Measurements from ENCODE around the gene CANX.

Gene CANX

GRCh38 chr5:179762781-179763176 is 64.0 kb downstream of the CANX start:
- H3K9ac ChIP-seq (ENCODE audit: low read depth, low read length), result peak overlapping the region; percentile 32

GRCh38 chr5:179763215-179763945 is 64.6 kb downstream of the CANX start:
- Histone ChIP-seq H3K27me3 (ENCODE audit: control insufficient read depth, insufficient read depth, low read length) (no peaks in the 10 kb centered on the region), H3K4me2 (ENCODE audit: low read length) (peak overlapping the region; percentile 71), H3K9me3 (replicated peaks; ENCODE audit: low read length) (no peaks in the 10 kb centered on the region), H3K4me3 (ENCODE audit: low read length) (peak overlapping the region; percentile 3), H3K4me1 (ENCODE audit: control insufficient read depth, insufficient read depth, low read length) (peaks cover 59% of the 10 kb centered on the region), H3K36me3 (ENCODE audit: insufficient read depth, low read length) (peaks cover 24% of the 10 kb centered on the region), H3K9ac (ENCODE audit: low read depth, low read length) (peak overlapping the region; percentile 32)

More at GRCh38 chr5:179762781-179763176, 64.0 kb downstream of the CANX start:
- peaks cover 21% of the 10 kb centered on the region for H3K36me3 ChIP-seq (ENCODE audit: insufficient read depth, low read length)
- no peaks in the 10 kb centered on the region for H3K9me3 ChIP-seq (replicated peaks; ENCODE audit: low read length)
- H3K4me3 ChIP-seq (ENCODE audit: low read length), result peak overlapping the region; percentile 3
- H3K27me3 ChIP-seq (ENCODE audit: control insufficient read depth, insufficient read depth, low read length), result no peaks in the 10 kb centered on the region
- peaks cover 59% of the 10 kb centered on the region for H3K4me1 ChIP-seq (ENCODE audit: control insufficient read depth, insufficient read depth, low read length)
- peak overlapping the region; percentile 71 for H3K4me2 ChIP-seq (ENCODE audit: low read length)

DNA sequence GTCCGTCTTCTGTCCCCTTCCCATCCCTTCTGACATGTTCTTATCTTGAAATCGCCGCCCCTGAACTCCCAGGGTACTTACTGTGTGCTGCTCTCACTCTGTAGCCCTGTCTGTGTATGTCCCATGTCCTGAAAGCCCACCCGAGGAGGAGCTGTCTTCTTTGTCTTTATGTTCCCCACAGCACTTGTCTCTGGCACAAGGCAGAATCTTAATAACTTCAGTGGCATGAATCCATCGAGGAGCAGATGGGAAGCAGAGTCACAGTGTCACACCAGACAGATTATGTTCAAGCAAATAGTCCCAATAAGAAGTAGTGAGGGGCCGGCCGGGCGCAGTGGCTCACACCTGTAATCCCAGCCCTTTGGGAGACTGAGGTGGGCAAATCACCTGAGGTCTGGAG is 65.3 kb downstream of the CANX start:
- Histone ChIP-seq H3K9me3 (replicated peaks; ENCODE audit: low read length) (no peaks in the 10 kb centered on the region), H3K4me3 (ENCODE audit: low read length) (no peak overlapping the region), H3K36me3 (ENCODE audit: insufficient read depth, low read length) (peaks cover 31% of the 10 kb centered on the region), H3K27me3 (ENCODE audit: control insufficient read depth, insufficient read depth, low read length) (no peaks in the 10 kb centered on the region), H3K9ac (ENCODE audit: low read depth, low read length) (peak overlapping the region; percentile 11), H3K4me1 (ENCODE audit: control insufficient read depth, insufficient read depth, low read length) (peaks cover 59% of the 10 kb centered on the region), H3K4me2 (ENCODE audit: low read length) (peak overlapping the region; percentile 71)

DNA sequence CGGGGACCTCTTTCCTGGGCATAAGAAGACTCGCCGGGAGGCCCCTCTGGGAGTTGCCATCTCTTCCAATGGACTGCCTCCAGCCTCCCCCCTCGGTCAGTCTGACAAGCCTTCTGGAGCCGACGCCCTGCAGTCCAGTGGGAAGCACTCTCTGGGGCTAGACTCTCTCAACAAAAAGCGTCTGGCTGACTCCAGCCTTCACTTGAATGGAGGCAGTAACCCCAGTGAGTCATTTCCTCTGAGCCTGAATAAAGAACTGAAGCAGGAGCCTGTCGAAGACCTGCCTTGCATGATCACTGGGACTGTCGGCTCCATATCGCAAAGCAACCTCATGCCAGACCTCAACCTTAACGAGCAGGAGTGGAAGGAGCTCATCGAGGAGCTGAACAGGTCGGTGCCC is 66.6 kb downstream of the CANX start:
- Histone ChIP-seq H3K4me3 (ENCODE audit: low read length) (peak overlapping the region; percentile 14), H3K27me3 (ENCODE audit: control insufficient read depth, insufficient read depth, low read length) (no peaks in the 10 kb centered on the region), H3K4me2 (ENCODE audit: low read length) (peak overlapping the region; percentile 42), H3K36me3 (ENCODE audit: insufficient read depth, low read length) (peaks cover 36% of the 10 kb centered on the region), H3K4me1 (ENCODE audit: control insufficient read depth, insufficient read depth, low read length) (peaks cover 51% of the 10 kb centered on the region), H3K9me3 (replicated peaks; ENCODE audit: low read length) (no peaks in the 10 kb centered on the region), H3K9ac (ENCODE audit: low read depth, low read length) (peak overlapping the region; percentile 43)

DNA sequence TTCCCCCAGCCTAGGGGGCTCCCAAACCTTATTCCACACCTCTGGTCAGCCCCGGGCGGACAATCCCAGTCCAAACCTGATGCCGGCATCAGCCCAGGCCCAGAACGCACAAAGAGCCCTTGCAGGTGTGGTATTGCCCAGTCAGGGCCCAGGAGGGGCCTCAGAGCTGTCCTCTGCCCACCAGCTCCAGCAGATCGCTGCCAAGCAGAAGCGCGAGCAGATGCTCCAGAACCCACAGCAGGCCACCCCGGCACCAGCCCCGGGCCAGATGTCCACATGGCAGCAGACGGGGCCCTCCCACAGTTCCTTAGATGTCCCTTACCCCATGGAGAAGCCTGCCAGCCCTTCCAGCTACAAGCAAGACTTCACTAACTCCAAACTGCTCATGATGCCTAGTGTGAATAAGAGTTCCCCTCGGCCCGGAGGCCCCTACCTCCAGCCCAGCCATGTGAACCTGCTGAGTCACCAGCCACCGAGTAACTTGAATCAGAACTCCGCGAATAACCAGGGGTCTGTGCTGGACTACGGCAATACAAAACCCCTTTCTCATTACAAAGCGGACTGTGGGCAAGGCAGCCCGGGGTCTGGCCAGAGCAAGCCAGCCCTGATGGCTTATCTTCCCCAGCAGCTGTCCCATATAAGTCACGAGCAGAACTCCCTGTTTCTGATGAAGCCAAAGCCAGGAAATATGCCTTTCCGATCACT is 67.4 kb downstream of the CANX start:
- Histone ChIP-seq H3K9ac (ENCODE audit: low read depth, low read length) (peak overlapping the region; percentile 43), H3K36me3 (ENCODE audit: insufficient read depth, low read length) (peaks cover 44% of the 10 kb centered on the region), H3K27me3 (ENCODE audit: control insufficient read depth, insufficient read depth, low read length) (no peaks in the 10 kb centered on the region), H3K9me3 (replicated peaks; ENCODE audit: low read length) (no peaks in the 10 kb centered on the region), H3K4me2 (ENCODE audit: low read length) (peak overlapping the region; percentile 42), H3K4me3 (ENCODE audit: low read length) (peak overlapping the region; percentile 14), H3K4me1 (ENCODE audit: control insufficient read depth, insufficient read depth, low read length) (peaks cover 51% of the 10 kb centered on the region)

- peak overlapping the region; percentile 42 for H3K4me2 ChIP-seq (ENCODE audit: low read length)
- H3K4me3 ChIP-seq (ENCODE audit: low read length), result no peak overlapping the region
- H3K4me1 ChIP-seq (ENCODE audit: control insufficient read depth, insufficient read depth, low read length), result peaks cover 48% of the 10 kb centered on the region
- H3K27me3 ChIP-seq (ENCODE audit: control insufficient read depth, insufficient read depth, low read length), result no peaks in the 10 kb centered on the region
- H3K9ac ChIP-seq (ENCODE audit: low read depth, low read length), result peak overlapping the region; percentile 43
- peaks cover 51% of the 10 kb centered on the region for H3K36me3 ChIP-seq (ENCODE audit: insufficient read depth, low read length)
- no peaks in the 10 kb centered on the region for H3K9me3 ChIP-seq (replicated peaks; ENCODE audit: low read length)
These were observed 68.1 kb downstream of the CANX start for GRCh38 chr5:179766726-179767455.

DNA sequence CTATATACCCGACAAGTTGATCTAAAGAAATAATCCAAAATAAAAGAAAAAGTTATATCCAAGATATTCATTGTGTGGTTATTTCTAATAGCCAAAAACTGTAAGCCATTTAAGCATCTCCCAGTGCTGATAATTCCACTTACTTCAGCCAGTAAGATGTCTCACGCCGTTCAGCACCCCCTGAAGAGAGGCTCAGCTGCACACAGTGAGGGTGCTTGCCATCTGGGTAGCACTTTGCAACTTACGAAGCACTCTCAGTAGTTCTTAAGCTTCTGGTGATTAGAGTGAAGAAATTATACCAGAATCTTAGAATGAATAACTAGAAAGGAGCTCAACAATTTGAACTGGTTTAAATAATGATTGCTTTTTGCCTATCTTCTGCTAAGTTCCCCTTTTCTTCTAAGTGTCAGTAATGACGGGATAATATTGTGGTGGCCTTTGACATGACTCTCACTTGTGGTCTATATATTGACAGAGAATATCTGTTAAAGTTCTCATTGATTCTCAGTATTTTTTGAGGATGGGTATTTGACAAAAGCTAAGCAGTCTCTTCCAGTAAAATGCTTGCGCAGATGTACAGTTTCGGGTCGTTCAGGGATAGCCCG is 68.8 kb downstream of the CANX start:
- H3K4me3 ChIP-seq (ENCODE audit: low read length), result no peak overlapping the region
- no peak overlapping the region for H3K9ac ChIP-seq (ENCODE audit: low read depth, low read length)
- no peak overlapping the region for H3K4me2 ChIP-seq (ENCODE audit: low read length)
- no peaks in the 10 kb centered on the region for H3K27me3 ChIP-seq (ENCODE audit: control insufficient read depth, insufficient read depth, low read length)
- peaks cover 41% of the 10 kb centered on the region for H3K4me1 ChIP-seq (ENCODE audit: control insufficient read depth, insufficient read depth, low read length)
- H3K9me3 ChIP-seq (replicated peaks; ENCODE audit: low read length), result no peaks in the 10 kb centered on the region
- peaks cover 57% of the 10 kb centered on the region for H3K36me3 ChIP-seq (ENCODE audit: insufficient read depth, low read length)

DNA sequence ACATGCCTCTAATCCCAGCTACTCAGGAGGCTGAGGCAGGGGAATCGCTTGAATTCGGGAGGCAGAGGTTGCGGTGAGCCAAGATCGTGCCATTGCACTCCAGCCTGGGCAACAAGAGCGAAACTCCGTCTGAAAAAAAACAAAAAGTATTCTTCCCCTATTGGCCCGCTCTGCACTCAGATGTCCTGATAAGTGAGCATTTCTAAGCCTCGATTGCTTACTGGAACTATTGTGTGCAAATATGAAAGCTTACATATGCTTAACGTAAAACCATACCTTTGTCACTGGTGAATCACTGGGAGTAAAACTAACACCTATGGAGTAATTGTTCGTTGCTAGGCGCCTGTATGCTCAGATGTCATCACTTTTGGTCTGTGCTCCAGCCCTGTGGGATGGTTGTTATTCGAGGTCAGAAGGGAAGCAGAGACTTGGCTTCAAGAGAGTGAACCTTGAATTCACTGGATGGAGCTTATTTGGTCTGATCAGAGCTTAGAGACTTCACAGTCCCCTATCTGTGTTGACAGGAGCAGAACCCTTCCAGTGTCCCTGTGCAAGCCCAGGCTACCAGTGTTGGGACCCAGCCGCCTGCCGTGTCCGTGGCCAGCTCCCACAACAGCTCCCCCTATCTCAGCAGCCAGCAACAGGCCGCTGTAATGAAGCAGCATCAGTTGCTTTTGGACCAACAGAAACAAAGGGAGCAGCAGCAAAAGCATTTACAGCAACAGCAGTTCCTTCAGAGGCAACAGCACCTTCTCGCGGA is 69.7 kb downstream of the CANX start:
- peaks cover 63% of the 10 kb centered on the region for H3K36me3 ChIP-seq (ENCODE audit: insufficient read depth, low read length)
- H3K9ac ChIP-seq (ENCODE audit: low read depth, low read length), result no peak overlapping the region
- H3K4me2 ChIP-seq (ENCODE audit: low read length), result no peak overlapping the region
- H3K9me3 ChIP-seq (replicated peaks; ENCODE audit: low read length), result no peaks in the 10 kb centered on the region
- peaks cover 32% of the 10 kb centered on the region for H3K4me1 ChIP-seq (ENCODE audit: control insufficient read depth, insufficient read depth, low read length)
- no peak overlapping the region for H3K4me3 ChIP-seq (ENCODE audit: low read length)
- H3K27me3 ChIP-seq (ENCODE audit: control insufficient read depth, insufficient read depth, low read length), result no peaks in the 10 kb centered on the region

- Histone ChIP-seq H3K4me1 (ENCODE audit: control insufficient read depth, insufficient read depth, low read length) (peaks cover 24% of the 10 kb centered on the region), H3K36me3 (ENCODE audit: insufficient read depth, low read length) (peaks cover 71% of the 10 kb centered on the region), H3K9ac (ENCODE audit: low read depth, low read length) (no peak overlapping the region), H3K27me3 (ENCODE audit: control insufficient read depth, insufficient read depth, low read length) (no peaks in the 10 kb centered on the region), H3K4me3 (ENCODE audit: low read length) (no peak overlapping the region), H3K9me3 (replicated peaks; ENCODE audit: low read length) (no peaks in the 10 kb centered on the region), H3K4me2 (ENCODE audit: low read length) (no peak overlapping the region)
These were observed 70.5 kb downstream of the CANX start for GRCh38 chr5:179769271-179769670.

DNA sequence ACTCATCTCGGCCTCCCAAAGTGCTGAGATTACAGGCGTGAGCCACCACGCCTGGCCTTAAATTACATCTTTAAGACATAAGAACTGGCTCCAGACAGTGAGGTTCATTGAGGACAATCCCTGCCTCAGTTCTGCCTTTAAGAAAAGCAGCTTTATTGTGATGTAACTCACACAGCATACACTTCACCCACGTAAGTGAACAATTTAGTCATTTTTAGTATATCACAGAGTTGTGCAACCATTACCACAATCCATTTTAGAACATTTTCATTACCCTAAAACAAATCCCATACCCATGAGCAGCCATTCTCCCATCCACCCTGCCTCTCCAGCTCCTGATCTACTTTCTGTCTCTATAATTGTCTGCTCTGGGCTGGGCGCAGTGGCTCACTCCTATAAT is 71.0 kb downstream of the CANX start:
- H3K4me2 ChIP-seq (ENCODE audit: low read length), result no peak overlapping the region
- peaks cover 21% of the 10 kb centered on the region for H3K4me1 ChIP-seq (ENCODE audit: control insufficient read depth, insufficient read depth, low read length)
- no peaks in the 10 kb centered on the region for H3K9me3 ChIP-seq (replicated peaks; ENCODE audit: low read length)
- H3K4me3 ChIP-seq (ENCODE audit: low read length), result no peak overlapping the region
- no peak overlapping the region for H3K9ac ChIP-seq (ENCODE audit: low read depth, low read length)
- H3K36me3 ChIP-seq (ENCODE audit: insufficient read depth, low read length), result peaks cover 75% of the 10 kb centered on the region
- no peaks in the 10 kb centered on the region for H3K27me3 ChIP-seq (ENCODE audit: control insufficient read depth, insufficient read depth, low read length)

All from skeletal muscle satellite cell (primary cell).